Activated CD8-positive, alpha-beta memory T cell treated with anti-CD3 and anti-CD28 coated beads, Interleukin-2, amount 50 U/mL, for 4 hours (primary cell): ENCODE results near the gene MEF2B.
A peak's percentile ranks its signal among the peaks of the same experiment; 100 is the strongest.
"Not testable (repeated sequence)": the region's sequence is repeated elsewhere in the genome, so short reads cannot be mapped to it uniquely, and the experiment has no call there.

Experiments
- DNase-seq: peaks from one replicate; pipeline ENCODE4 v3.0.0-alpha.2; 2020

The MEF2B gene

DNA sequence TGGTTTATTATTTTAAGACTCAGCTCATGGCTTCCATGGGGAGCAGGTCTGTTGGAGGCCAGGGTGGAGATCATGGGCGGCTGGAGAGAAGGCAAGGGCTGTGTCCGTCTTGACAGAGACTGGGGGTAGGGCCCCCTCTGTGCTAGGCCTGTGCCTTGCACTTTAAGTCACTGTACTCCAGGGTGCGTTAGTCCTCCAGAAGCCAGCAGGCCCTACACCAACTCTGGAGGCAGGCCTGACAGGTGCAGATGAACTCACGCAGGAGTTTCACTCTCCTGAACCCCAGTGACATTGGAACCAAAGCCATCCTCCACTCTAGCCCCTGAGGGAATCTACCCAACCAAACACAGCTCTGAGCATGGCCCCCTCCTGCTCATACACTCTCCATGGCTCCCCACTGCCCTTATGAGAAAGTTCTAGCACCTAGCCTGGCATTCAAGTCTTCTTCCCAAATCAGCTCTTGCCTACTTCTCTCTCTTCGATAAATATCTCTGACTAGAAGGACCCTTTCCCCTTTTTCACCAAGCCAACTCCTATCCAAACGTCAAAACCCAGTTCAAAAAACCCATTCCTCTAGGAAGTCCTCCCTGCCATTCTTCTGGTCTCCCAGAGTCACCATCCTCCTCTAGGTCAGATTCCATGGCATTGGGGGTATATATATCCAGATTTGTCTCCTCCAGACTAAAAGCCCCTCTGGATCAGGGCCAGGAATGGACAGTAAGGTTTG lies 15.1 kb downstream of the MEF2B start:
- no peak for DNase-seq

DNA sequence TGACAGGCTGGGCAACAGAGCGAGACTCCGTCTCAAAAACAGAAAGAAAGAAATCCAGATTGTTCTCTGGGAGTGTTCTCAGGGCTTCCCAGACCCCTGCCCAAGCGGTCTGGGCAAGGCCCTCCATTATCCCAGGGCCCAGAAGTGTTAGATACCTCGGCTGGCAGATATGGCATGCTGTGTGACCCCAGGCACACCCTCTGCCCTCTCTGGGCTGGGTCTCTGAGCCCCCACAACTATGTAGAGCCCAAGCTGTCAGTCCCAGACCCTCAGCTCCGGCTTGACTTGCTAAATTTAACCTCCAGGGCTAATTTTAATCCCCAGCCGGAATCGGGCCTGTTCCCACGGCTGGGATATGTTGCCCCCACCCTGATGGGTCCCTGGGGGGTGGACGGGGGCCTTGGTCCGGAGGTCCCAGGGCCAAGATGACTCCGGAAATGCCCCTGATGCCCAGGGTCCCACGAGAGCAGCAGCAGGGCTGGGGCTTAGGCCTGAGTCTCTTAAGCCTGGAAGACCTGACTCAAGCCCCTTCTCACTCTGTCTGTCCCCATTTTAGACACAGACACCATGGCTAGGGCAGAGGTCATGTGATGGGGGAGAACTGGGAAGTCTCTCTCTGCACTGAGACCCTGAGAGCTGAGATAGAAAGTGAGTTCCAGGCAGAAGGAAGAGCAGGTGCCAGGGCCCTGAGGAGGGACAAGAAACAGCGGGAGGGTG lies 17.2 kb downstream of the MEF2B start:
- no peak for DNase-seq

DNA sequence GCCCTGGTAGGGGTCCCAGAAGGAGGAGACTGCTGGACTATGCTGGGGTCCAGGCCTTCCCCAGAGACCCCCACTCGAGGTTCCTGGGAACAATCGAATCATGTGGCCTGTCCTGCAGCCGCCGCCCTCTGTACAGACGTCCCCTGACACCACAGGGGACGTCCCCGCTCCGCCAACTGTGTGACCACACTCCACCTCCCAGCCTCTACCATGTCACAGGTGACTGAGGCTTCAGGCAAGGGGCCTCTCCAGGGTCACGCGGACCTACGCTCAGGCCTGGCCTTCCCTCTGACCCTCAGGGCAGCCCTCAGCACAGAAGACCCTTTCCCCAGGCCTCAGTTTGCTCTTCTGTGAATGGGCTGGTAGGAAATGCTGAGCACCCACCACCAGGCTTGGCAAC lies 18.6 kb downstream of the MEF2B start:
- no peak for DNase-seq

DNA sequence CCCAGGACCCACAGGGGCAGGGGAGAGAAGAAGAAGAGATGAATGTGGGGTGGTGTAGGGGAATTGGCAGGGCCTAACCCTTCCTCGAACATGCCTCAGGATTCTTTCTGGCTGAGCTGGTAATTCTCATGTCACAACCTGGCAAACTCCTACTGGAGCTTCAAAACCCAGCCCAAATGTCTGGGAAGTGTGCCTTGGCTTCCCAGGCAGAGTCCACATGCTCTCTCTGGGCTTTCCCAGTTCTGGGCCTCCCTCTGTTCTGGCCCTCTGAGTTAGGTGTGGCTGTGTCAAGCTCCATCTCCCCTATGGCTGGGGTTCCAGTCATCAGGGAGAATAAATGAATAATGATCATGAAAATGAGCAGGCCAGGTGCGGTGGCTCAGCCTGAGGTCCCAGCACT lies 20.6 kb downstream of the MEF2B start:
- no peak for DNase-seq

DNA sequence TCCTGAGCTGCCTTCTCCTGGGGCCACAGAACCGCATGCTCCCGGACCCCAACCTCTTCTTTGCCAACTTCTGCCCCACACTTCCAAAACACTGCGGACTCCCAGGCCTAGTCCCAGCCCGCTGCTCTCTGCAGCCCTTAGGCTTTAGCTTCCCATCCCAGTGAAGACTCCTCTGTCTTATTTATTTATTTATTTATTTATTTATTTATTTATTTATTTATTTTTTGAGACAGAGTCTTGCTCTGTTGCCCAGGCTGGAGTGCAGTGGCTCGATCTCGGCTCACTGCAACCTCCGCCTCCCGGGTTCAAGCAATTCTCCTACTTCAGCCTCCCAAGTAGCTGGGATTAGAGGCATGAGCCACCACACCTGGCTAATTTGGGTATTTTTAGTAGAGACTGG lies 21.6 kb downstream of the MEF2B start:
- not testable (repeated sequence) for DNase-seq

DNA sequence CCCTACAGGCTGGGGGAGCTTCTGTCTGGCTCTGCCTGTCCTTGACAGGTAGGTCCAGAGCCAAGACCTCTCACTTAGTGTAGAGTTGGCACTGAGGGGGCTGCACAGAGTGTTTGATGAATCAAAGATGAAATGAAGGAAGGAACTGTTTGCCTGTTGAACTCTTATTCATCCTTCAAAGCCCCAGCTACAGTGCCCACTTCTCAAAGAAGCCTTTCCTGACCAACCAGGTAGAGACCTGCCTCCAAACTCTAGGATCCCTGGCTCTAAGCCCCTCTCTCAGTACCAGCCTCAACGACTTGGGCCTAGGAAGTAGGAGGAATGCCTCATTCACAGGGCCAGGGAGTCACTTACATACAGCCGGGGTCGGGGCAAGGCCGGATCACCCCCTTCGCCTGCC lies 22.7 kb downstream of the MEF2B start:
- DNase-seq: no peak

- no peak for DNase-seq
These were observed 23.2 kb downstream of the MEF2B start for GRCh38 chr19:19146865-19147264.

GRCh38 chr19:19145684-19146608 lies 24.1 kb downstream of the MEF2B start:
- DNase-seq: peak; percentile 86

GRCh38 chr19:19145281-19145680 lies 24.8 kb downstream of the MEF2B start:
- DNase-seq: no peak

DNA sequence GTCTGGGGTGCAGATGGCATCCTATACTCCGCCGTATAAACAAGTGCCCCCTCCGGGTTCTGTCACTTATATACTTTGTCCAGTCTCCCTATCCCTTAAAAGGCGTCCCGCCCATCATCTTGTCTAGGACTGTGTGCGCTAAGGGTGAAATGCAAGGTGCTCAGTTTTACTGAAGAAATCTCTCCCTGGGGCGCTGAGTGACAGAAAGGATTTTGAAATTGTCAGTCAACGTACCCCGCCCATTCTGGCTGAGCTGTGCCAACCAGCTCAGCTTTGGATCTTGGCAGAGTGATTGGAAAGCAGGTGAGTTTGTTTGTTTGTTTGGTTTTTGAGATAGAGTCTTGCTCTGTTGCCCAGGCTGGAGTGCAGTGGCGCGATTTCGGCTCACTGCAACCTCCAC lies 27.7 kb downstream of the MEF2B start:
- DNase-seq: no peak

DNA sequence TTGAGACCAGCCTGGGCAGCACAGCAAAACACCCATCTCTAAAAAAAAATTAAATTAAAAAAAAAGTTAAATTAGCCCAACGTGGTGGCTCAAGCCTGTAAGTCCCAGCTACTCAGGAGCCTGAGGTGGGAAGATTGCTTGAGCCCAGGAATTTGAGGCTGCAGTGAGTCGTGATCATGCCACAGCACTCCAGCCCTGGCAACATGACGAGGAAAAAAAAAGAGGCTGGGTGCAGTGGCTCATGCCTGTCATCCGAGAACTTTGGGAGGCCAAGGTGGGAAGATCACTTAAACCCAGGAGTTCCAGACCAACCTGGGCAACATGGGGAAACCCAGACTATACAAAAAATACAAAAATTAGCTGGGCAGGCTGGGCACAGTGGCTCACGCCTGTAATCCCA lies 29.6 kb downstream of the MEF2B start:
- DNase-seq: no peak

DNA sequence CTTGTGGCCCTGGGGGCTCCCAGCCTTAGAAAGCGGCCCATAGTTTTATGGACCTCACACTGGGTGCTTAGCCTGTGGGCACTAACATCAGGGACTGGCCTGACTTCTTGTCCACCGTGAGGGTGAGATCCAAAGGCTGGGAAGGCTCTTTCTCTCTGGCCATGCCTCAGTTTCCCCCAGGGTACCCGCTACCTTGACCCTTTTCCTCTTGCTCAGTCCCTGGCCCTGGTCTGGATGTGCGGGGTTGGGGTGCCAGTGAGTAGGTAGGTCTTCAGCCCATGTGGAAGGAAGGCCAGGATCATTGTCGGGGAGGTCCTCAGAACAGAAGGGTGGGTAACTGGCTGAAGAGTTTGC lies 30.2 kb downstream of the MEF2B start:
- DNase-seq: no peak

DNA sequence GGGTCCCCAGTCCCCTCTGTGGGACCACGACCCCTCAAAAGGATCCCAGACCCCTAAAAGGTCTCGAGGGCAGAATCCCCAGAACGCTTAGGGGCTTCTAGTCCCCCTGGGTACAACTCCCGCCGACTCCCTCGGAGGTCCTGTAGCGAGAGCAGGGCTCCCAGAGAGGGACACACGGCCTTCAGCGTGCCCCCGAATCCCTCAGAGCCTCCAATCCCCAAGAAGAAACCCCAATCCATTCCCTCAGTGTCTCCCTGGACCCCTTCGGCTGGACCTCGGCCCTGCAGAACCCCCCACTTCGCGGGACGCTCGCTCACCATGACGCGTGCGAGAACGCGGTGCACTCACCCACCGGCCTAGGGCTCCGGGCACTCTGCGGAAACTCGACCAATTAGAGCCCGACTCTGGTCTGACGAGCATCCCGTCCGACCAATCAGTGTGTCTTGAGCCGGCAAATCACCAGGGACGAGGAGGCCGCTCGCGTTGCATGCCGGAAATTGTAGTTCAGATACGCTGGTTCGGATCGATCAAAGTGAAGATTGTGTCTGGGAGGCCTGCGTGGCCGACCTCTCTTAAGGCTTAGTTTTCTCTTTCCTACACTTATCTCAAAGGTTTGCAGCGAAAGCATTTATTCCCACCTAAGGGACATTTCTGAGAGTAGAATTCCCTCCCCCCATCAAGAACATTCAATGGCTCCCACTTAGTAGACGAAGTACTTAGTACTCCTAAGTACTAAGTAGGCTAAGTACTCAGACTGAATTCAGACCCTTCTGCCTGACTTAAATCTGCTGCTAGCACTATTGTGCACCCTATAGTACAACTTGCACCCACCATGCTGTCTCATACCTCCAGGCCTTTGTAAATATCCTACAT lies 31.7 kb downstream of the MEF2B start, which contains the start of gene TMEM161A:
TMEM161A (minus strand) TSS at position 370 of the 873 bp plus-strand sequence; CDS start at position 320, 50 bp downstream.
- peak; percentile 94 for DNase-seq

DNA sequence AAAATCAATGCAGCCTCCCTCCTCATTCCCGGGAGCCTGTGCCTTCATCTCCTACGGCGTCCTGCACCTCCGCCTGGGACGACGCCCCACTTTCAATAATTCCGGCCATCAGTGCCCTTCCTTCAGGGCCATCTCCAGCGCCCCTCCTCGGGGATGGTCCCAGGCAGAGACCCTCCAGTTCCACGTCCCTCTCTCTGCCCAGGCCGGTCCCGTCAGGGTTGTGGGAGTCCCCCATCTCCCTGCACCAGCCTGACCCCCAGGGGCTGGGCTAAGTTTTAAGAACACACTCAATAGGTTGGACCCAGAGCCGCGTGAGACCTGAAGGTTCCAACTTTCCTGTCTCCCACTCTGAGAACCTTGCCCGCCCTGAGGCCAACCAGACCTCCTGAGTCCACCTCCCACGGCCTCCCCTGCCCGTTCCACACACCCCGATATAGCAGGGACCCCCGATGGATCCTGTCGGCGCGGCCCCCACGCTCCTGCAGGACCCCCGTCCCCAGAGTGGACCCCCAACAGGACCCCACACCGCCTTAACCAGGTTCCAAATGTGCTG lies 32.4 kb downstream of the MEF2B start:
- DNase-seq: no peak

DNA sequence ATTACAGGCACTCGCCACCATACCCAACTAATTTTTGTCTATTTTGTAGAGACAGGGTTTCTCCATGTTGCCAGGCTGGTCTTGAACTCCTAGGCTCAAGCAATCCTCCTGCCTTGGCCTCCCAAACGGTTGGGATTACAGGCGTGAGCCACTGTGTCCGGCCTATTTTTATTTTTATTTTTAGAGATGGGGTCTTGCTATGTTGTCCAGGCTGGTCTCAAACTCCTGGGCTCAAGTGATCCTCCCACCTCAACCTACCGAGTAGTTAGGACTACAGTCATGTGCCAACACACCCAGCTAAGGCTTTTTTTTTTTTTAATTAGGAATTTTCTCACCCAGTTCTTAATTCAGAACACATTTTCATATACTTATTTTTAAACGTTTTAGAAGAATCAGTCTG lies 34.4 kb downstream of the MEF2B start:
- DNase-seq: not testable (repeated sequence)

GRCh38 chr19:19134687-19135158 lies 35.3 kb downstream of the MEF2B start:
- DNase-seq: peak; percentile 44

- no peak for DNase-seq
These were observed 36.1 kb downstream of the MEF2B start for GRCh38 chr19:19133985-19134384.

- DNase-seq: no peak
These were observed 37.2 kb downstream of the MEF2B start for GRCh38 chr19:19132912-19133311.

GRCh38 chr19:19131989-19132388 lies 38.1 kb downstream of the MEF2B start:
- no peak for DNase-seq

GRCh38 chr19:19126102-19126501 lies 44.0 kb downstream of the MEF2B start:
- DNase-seq: no peak

GRCh38 chr19:19123386-19123785 lies 46.7 kb downstream of the MEF2B start:
- DNase-seq: no peak

DNA sequence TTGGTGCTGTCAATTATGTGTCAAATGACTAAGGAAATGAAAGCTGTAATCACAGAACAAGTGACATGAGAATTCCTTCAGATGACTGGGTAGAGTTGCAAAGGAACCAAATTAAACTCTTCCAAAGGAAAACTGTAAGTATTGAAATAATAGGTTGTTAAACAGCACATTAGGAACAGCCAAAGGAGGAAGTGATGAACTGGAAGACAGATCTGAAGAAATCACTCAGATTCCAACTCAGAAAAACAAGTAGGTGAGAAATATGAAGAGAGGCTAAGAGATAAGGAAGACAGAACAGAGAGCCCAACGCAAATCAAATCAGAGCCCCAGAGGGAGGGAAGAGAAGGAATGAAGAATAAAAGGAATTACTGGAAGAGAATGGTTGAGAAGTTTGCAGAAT lies 47.2 kb downstream of the MEF2B start:
- no peak for DNase-seq
